Peyer's patch (tissue), 4 donors: ENCODE measurements around the gene MTHFSD. TPM values are rescaled to one million over a fixed set of nuclear protein-coding genes. Genes with fewer than 3 reads are reported as not detected.

Experiments
- DNase-seq, 3 donors: peaks; one replicate each; pipeline ENCODE4 v3.0.0-alpha.2; 2017 to 2019
- H3K27ac ChIP-seq, 4 donors: fragments of 200-600 bp; sonication (generic); one replicate each; pipeline ENCODE4 v1.5.1; 2016 to 2019
- H3K27me3 ChIP-seq, 2 donors: fragments of 200-600 bp; sonication (generic); one replicate each; pipeline ENCODE4 v1.5.1; 2019
- H3K36me3 ChIP-seq, 3 donors: fragments of 200-600 bp; sonication (generic); one replicate each; pipeline ENCODE4 v1.5.1; 2016 to 2019
- H3K4me1 ChIP-seq, 4 donors: fragments of 200-600 bp; sonication (generic); one replicate each; pipeline ENCODE4 v1.5.1; 2016 to 2019
- H3K4me3 ChIP-seq, 4 donors: fragments of 200-600 bp; sonication (generic); 1 replicate in 3 of 4; 2 replicates in 1 of 4; pipeline ENCODE4 v1.5.1; 2016 to 2019; ENCODE audit warnings: mild to moderate bottlenecking in 1 of 4
- H3K9me3 ChIP-seq, 4 donors: fragments of 200-600 bp; sonication (generic); one replicate each; pipeline ENCODE4 v1.5.1; 2016 to 2019; ENCODE audit warnings: mild to moderate bottlenecking in 1 of 4
- POLR2A ChIP-seq, 2 donors: fragments of 450-650 bp; IDR thresholded peaks; one replicate each; pipeline ENCODE4 v1.5.1; 2017; ENCODE audit warnings: antibody characterized with exemption in 2 of 2, mild to moderate bottlenecking in 2 of 2, moderate library complexity in 2 of 2
- total RNA-seq, 4 donors: library from RNA; depleted of rRNA; stranded (reverse); fragments of >200 nt; gene quantifications; one replicate each; pipeline ENCODE4 v1.1.0, GENCODE V29; 2016
- TF ChIP-seq, protein P1 (sequence below), 6 experiments: fragments of 450-650 bp in 4 of 6; fragments of 200-600 bp in 2 of 6; sonication (generic) in 1 of 6; IDR thresholded peaks; one replicate each; pipeline ENCODE4 v1.5.1; 2017 to 2019; ENCODE audit warnings: antibody characterized with exemption in 6 of 6, mild to moderate bottlenecking in 3 of 6, moderate library complexity in 1 of 6

MTHFSD gene
- total RNA-seq, 4 donors from 2014 or later, result 18.2 to 35.4 (median 21.9) TPM

DNA sequence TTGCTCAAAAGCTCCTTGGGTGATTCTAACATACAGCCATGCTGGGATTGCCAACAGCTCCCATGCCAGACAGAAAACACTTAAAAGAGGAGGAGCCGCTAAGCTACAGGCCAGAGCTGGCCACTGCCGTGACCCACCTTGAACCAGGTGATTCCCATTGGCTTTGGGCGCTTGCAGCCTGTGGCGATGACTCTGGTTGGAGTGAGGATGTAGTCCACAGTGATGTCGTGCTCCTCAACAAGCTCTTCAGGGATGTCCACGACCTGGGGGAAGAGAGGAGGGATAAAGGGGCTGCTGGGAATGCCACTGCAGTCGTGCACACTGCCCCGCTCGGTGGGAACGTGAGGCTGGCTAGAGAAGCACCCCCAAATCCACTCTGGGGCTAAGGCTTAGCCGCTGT, 13.5 kb downstream of the MTHFSD start:
- H3K27ac ChIP-seq, result no peak overlapping the region
- TF ChIP-seq, protein P1, sequence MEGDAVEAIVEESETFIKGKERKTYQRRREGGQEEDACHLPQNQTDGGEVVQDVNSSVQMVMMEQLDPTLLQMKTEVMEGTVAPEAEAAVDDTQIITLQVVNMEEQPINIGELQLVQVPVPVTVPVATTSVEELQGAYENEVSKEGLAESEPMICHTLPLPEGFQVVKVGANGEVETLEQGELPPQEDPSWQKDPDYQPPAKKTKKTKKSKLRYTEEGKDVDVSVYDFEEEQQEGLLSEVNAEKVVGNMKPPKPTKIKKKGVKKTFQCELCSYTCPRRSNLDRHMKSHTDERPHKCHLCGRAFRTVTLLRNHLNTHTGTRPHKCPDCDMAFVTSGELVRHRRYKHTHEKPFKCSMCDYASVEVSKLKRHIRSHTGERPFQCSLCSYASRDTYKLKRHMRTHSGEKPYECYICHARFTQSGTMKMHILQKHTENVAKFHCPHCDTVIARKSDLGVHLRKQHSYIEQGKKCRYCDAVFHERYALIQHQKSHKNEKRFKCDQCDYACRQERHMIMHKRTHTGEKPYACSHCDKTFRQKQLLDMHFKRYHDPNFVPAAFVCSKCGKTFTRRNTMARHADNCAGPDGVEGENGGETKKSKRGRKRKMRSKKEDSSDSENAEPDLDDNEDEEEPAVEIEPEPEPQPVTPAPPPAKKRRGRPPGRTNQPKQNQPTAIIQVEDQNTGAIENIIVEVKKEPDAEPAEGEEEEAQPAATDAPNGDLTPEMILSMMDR (IDR thresholded peaks at IDR 0.05), result no peak
- TF ChIP-seq POLR2A (IDR thresholded peaks at IDR 0.05), result no peak
- peaks cover 0 to 78% (median 0%) of the 10 kb centered on the region in 3 donors for H3K36me3 ChIP-seq
- H3K4me1 ChIP-seq, result no peaks in the 10 kb centered on the region
- no peak for DNase-seq
- H3K27me3 ChIP-seq, result no peaks in the 10 kb centered on the region
- H3K9me3 ChIP-seq, result no peaks in the 10 kb centered on the region
- no peak overlapping the region for H3K4me3 ChIP-seq

GRCh38 chr16:86540894-86541293, 14.1 kb downstream of the MTHFSD start:
- Histone ChIP-seq H3K27me3 (no peaks in the 10 kb centered on the region), H3K9me3 (no peaks in the 10 kb centered on the region), H3K27ac (no peak overlapping the region), H3K36me3 (peaks cover 0 to 76% (median 0%) of the 10 kb centered on the region in 3 donors), H3K4me3 (no peak overlapping the region), H3K4me1 (no peaks in the 10 kb centered on the region)
- DNase-seq, result no peak
- no peak for TF ChIP-seq POLR2A (IDR thresholded peaks at IDR 0.05)
- TF ChIP-seq, protein P1 (IDR thresholded peaks at IDR 0.05), result no peak

- H3K27me3 ChIP-seq, result no peaks in the 10 kb centered on the region
- H3K4me3 ChIP-seq, result no peak overlapping the region
- peaks cover 0 to 63% (median 0%) of the 10 kb centered on the region in 3 donors for H3K36me3 ChIP-seq
- H3K4me1 ChIP-seq, result no peaks in the 10 kb centered on the region
- no peak for DNase-seq
- TF ChIP-seq, protein P1 (IDR thresholded peaks at IDR 0.05), result no peak
- no peak for TF ChIP-seq POLR2A (IDR thresholded peaks at IDR 0.05)
- H3K27ac ChIP-seq, result no peak overlapping the region
- H3K9me3 ChIP-seq, result no peaks in the 10 kb centered on the region
Observed at GRCh38 chr16:86538196-86538780, 16.7 kb downstream of the MTHFSD start.

GRCh38 chr16:86537486-86537885, 17.5 kb downstream of the MTHFSD start:
- DNase-seq, result no peak
- H3K9me3 ChIP-seq, result no peaks in the 10 kb centered on the region
- TF ChIP-seq, protein P1 (IDR thresholded peaks at IDR 0.05), result no peak
- TF ChIP-seq POLR2A (IDR thresholded peaks at IDR 0.05), result no peak
- H3K4me3 ChIP-seq, result no peak overlapping the region
- no peaks in the 10 kb centered on the region for H3K4me1 ChIP-seq
- no peaks in the 10 kb centered on the region for H3K27me3 ChIP-seq
- H3K27ac ChIP-seq, result no peak overlapping the region
- H3K36me3 ChIP-seq, result peaks cover 0 to 56% (median 0%) of the 10 kb centered on the region in 3 donors

- Histone ChIP-seq H3K27me3 (no peaks in the 10 kb centered on the region), H3K4me3 (no peak overlapping the region), H3K9me3 (no peaks in the 10 kb centered on the region), H3K27ac (no peak overlapping the region), H3K4me1 (no peaks in the 10 kb centered on the region), H3K36me3 (peaks cover 0 to 54% (median 0%) of the 10 kb centered on the region in 3 donors)
- DNase-seq, result no peak
- TF ChIP-seq, protein P1 (IDR thresholded peaks at IDR 0.05), result no peak
- no peak for TF ChIP-seq POLR2A (IDR thresholded peaks at IDR 0.05)
Observed at GRCh38 chr16:86536621-86537020, 18.4 kb downstream of the MTHFSD start.
